NCI-H2171 treated with DMSO at 0.1 percent for 48 hours (cell line): Measurements from ENCODE around the gene OPN1MW3.
"Not testable (repeated sequence)": the region's sequence is repeated elsewhere in the genome, so short reads cannot be mapped to it uniquely, and the experiment has no call there.

ENCODE experiments used
- DNase-seq: peaks from one replicate; lab custom pipeline; 2025; lab: John Stamatoyannopoulos, UW

OPN1MW3 gene

DNA sequence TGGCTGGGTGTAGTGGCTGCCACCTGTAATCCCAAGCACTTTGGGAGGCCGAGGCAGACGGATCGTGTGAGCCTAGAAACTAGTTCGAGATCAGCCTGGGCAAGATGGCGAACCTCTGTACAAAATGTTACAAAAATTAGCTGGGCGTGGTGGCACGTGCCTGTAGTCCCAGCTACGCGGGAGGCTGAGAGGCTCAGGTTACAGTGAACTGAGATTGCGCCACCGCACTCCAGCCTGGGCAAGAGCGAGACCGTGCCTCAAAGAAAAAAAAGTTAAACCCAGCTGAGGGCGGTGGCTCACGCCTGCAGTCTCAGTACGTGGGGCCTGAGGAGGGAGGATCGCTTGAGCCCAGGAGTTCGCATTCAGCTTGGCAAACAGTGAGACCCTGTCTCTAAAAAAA, 39.3 kb downstream of the OPN1MW3 start:
- no peak for DNase-seq

DNA sequence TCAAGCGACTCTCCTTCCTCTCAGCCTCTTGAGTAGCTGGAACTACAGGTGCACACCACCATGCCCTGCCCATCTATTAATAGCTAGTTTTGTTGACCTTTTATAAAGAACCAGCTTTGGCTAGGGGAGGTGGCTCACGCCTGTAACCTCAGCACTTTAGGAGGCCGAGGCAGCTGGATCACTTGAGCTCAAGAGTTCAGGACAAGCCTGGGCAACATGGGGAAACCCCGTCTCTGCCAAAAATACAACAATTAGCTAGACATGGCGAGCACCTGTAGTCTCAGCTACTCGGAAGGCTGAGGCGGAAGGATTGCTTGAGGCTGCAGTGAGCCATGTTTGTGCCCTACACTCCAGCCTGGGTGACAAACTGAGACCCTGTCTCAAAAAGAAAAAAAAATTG, 40.9 kb downstream of the OPN1MW3 start:
- DNase-seq = peak; percentile 62

DNA sequence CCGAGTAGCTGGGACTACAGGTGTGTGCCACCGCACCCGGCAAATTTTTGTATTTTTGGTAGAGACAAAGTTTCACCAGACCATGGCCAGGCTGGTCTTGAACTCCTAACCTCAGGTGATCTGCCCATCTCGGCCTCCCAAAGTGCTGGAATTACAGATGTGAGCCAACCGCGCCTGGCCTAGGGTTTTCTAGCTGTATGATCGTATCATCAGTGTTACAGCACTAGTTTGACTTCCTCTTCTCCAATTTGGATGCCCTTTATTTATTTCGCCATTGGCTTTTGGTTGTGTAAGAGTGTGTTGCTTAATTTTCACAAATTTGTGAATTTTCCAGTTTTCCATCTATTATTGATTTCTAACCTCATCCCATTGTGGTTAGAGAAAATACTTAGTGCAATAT, 43.4 kb downstream of the OPN1MW3 start:
- no peak for DNase-seq

DNA sequence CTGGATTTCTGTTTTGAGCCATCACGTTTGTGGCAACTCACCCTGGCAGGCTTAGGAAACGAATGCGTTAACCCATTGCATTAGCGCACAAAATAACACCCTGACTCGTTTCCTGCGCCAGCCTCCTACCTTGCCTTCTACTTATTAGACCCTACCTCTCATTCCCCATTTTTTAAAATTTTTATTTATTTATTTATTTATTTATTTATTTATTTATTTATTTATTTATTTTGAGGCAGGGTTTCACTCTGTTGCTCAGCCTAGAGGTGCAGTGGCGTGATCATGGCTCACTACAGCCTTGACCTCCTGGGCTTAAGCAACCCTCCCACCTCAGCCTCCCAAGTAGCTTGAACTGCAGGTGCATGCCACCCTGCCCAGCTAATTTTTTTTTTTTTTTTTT, 45.6 kb downstream of the OPN1MW3 start:
- DNase-seq = not testable (repeated sequence)

DNA sequence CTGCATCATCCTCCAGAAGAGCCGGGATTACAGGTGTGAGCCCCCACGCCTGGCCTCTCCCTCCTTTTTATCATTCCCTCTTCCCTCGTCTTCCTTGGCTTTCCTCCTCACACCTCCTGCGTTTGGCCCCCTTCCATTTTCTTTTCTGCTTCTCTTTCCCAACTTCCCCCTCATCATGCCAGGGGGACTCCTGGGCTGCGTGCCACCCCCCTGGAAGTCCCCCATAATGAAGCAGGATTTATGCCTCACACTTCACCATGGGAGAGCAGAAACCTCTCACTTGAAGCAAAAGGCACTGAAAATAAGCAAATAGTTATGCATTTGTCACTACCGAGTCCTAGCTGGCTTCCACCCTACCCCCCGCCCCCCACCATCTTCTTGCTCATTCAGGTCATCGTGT, 46.1 kb downstream of the OPN1MW3 start:
- no peak for DNase-seq

DNA sequence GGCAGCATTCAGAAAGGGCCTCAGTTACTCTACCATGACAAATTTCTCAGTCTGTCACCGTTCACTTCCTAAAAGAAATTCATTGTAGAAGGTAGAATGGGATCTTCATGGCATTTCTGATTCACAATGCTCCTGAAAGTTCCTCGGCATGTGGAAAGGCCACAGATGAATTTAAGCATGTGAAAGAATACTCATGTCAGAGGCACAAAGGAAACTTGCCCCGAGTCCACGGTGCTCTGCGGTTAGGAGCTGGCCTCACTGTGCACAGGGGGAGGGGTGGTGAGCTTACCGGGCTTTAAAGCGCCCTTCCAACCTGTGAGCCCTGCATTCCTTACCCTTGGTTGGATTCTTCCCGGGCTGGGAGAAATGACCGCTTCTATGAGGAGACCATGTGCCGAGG, 47.5 kb downstream of the OPN1MW3 start:
- no peak for DNase-seq

DNA sequence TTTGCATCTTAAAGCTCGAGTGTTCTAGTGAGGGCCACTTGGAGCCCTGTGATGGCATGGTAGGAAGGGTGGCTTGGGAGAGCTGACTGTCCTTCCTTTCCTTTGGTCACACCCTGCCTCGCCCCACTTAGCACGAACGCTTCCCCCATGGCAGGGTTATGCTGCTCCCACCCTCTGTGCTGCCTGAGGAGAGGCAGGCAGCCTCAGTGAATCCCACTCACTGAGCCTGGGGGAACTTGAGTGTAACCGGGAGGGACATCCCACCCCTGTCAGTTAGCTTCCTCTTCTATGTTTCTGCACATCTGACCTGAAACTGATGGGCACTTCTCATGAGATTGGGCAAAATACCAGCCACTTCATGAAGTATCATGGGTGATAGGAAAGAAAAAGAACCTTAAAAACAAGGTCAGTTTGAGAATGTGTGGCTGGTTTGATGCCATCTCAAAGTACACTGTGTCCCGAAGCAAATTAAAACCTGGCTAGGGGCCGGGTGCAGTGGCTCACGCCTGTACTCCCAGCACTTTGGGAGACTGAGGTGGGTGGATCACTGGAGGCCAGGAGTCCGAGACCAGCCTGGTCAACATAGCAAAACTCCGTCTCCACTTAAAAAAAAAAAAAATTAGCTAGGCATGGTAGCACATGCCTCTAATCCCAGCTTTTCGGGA, 48.3 kb downstream of the OPN1MW3 start:
- no peak for DNase-seq

DNA sequence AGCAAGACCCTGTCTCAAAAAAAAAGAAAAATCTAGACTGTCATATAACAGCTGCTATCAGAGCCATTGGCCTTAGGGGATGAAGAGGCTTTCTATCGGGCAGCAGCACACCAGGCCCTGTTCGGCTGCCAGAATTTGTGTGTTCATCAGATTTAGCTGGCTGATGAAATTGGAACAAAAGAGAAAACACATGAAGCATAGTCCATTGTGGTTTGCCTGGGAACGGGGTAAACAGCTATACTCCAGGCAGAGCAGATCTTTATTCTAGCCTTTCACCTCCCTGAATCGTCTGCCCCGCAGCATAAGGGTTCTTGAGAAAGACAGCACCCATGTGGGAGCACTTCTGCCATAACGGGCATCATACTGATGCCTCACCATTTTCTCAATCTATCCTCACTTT, 49.8 kb downstream of the OPN1MW3 start:
- DNase-seq = no peak

DNA sequence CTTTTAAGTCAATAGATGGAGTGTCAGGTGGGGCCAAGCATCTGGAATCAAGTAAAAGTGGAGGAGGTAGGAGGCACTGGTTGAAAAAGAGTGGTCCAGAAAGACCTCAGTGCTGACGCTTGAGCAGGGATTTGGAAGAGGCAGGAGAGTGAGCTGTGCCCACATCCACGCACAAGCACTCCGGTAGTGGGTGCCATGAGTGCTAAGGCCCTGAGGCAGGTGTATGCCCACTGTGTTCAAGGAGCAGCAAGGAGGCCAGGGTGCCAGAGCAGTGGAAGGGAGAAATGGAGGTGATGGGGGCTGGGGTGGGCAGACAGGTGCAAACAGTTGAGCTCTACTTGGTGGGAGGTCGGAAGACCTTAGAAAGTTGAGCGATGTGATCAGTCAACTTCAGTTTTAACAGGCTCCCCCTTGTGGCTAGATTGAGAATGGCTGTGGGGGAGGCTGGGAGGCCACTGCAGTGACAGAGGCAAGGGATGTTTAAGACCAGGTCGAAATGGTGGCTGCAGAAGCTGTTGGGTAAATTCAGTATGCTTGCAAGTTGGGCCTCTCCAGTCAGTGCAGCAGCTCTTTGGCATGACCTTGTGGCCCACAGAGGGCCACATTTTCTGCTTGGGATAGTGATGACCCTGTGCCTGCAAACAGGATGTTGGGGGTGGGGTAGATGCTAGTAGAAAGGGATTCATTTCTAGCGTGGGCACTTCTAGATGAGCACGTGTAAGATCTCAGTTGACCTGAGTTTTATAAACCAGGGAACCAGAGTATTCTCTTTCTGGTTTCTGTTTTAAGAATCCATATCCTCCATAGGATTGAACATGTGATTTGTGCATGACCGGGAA, 50.9 kb downstream of the OPN1MW3 start:
- peak; percentile 20 for DNase-seq

DNA sequence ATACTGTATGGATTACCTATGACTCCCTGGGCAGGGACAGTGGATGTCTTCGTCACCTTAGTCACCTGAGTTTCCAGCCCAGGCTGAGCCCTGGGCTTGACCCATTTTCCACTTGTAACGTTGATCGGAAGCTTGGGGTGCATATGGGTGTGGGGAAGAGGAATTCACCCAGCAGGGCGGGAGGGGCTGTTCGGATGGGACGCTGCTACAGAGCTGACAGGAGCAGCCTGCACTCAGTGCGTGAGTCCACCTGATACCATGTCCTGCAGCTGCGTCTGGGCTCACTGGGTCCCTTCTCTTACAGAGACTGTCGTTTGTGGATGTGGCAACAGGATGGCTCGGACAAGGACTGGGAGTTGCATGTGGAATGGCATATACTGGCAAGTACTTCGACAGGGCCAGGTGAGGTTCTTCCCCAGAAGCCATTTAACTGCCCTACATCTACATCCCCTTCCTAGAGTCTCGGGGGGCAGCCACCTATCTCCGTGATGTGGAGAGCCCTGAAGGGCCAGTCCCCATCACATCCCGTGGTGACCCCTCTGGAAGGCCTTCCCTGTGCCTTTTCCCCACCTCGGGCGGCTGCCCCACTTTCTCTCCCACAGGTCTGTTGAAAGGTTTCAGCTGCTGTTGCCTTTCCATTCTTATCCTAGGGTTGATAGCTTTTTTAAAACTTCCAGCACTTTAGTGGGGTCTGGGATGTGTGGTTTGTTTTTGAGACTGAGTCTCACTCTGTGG, 51.8 kb downstream of the OPN1MW3 start:
- no peak for DNase-seq

DNA sequence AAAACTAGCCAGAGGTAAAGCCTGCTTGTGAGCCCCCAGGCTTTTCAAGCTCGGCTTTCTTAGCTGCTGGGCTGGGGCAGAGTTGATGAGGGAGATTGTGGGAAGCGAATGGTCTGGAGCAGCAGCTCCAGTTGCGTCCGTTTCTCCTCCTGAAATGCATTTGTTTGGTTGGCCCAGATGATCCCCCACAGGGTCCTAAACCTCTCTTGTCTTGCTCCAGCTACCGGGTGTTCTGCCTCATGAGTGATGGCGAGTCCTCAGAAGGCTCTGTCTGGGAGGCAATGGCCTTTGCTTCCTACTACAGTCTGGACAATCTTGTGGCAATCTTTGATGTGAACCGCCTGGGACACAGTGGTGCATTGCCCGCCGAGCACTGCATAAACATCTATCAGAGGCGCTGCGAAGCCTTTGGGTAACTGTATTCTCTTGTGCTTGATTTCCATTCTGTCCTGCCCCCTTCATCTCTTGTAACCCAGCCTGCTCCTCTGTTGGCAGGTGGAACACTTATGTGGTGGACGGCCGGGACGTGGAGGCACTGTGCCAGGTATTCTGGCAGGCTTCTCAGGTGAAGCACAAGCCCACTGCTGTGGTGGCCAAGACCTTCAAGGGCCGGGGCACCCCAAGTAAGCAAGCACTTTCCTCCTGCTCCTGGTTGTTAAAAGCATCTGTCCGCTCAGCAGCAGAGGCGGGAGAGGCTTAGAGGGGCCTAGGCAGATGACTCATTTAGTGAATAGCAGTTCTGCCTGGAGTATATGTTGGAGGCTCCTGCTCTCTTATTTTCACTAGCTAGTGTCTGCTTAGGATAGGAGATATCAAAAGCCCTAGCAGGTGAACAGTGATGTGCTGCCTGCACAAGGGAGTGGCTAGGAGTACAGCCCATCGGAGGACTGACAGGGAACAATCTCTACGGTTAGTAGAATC, 53.5 kb downstream of the OPN1MW3 start:
- DNase-seq = no peak

DNA sequence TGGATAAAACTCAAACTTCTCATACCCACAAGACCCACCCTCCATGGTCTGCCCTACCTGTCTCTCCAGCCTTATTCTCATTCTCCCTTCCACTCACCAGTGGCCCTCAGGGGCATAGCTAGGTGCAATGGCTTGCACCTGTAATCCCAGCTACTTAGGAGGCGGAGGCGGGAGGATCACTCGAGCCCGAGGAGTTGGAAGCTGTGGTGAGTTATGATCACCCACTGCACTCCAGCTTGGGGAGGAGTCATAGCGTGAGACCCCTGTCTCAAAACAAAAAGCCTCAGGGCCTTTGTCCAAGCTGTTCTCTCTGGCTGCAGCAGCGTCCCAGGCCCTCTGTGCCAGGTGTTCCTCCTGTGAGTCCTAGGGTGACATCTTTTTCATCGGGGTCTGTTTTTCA, 54.7 kb downstream of the OPN1MW3 start:
- no peak for DNase-seq

DNA sequence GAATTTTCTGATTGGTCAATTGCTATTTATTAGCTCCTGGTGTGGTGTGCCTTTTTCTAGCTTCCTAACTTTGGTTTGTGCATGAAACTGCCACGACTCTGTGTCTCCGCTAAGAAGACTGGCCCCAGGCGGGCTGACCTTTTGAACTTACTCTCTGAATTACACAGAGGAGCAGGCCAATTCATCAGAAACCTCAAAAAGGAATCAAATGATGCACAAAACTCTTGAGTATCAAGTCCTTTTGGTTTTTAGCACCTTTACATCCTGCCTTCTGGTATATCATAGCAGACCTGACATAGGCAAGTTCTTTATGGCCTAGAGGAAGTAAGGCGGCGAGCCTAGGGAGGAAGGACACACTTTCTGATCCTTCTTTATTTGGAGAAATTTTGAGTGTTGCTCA, 55.8 kb downstream of the OPN1MW3 start:
- no peak for DNase-seq

DNA sequence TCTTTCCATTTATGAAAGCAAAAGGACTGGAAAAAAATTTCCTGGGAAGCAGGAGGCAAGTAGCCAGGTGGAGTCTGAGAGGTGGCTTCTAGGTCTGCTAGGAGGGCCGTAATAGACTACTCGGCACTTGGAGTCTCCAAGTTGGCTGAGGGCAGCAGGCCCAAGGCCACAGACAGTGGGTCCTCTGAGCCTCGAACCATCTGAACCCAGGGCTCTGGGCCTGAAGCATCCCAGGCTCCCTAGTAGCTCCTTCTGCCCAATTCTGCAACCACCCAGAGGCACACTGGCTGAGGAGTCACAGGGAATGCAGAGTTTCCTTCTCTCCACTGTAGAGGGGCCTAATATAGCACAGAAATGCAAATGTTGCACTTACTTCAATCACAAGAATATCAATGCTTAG, 58.0 kb downstream of the OPN1MW3 start:
- no peak for DNase-seq

DNA sequence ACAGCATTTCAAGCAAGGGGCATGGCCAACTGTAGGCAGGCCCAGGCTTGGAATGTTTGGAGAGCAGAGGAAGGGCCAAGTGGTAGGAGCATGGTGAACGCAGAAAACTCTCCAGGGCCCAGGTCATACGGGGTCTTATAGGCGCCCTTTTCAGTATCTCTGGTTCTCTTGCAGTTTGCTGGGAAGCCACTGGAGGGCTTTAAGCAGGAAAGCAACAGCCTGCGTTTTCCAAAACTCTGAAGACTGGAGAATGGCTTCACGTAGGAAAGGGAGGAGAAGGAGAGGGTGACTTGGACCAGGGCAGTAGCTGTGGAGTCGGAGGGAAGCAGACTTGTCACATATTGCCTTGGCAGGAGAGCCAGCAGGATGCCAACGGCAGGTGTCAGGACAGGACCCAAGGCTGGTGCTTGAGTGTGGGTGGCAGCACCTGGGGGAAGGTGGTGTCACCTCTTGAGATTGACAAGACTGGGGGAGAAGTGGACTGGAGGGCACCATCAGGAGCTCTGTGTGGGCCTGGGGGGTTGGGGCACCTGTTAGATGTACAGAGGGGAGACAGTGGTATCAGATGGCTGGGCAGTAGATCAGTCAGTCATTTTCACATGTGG, 60.1 kb downstream of the OPN1MW3 start:
- peak; percentile 7 for DNase-seq

DNA sequence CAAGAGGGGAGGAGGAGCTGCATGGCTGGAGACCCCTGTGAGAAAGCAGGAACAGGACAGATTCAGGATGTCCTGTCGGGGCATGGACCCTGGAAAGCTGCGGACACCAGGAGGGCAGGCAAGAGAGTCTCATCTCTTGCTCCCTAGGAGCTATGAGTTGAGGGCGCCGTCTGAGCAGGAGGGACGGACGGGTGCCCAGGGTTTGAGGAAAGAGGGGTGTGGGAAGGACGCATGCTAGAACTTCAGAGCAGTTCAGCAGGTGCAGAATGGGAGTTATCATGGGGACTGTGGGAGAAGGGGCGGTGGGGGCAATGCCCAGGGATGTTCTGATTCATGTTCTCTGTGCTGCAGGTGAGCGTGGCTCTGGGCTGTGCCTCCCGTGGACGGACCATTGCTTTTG, 63.0 kb downstream of the OPN1MW3 start:
- DNase-seq = no peak
